RWPE1 (cell line): ENCODE results near the gene MSI1.

Source experiments
- CTCF ChIA-PET: fragments of 350-600 bp; sonication (Branson Sonifier 250); formaldehyde crosslinking; extraction: SDS; loops from one replicate; lab custom pipeline; 2021; lab: Yijun Ruan, JAX
- POLR2A ChIA-PET: fragments of 400-600 bp; formaldehyde crosslinking; extraction: SDS; loops from one replicate; lab custom pipeline; 2020; ENCODE audit warnings: antibody characterized with exemption; ENCODE audit not compliant: low non-redundant PET; lab: Yijun Ruan, JAX
- DNase-seq: peaks from one replicate; pipeline ENCODE4 v3.0.0; 2012; ENCODE audit warnings: low spot score
- H3K27ac ChIP-seq: fragments of 450-650 bp; 2 replicates; pipeline ENCODE4 v1.5.1; 2017
- TF ChIP-seq, protein P1 (sequence below): fragments of 450-650 bp; conservative IDR thresholded peaks from 2 replicates; pipeline ENCODE4 v1.5.1; 2017; ENCODE audit warnings: low read depth, mild to moderate bottlenecking

Gene MSI1

DNA sequence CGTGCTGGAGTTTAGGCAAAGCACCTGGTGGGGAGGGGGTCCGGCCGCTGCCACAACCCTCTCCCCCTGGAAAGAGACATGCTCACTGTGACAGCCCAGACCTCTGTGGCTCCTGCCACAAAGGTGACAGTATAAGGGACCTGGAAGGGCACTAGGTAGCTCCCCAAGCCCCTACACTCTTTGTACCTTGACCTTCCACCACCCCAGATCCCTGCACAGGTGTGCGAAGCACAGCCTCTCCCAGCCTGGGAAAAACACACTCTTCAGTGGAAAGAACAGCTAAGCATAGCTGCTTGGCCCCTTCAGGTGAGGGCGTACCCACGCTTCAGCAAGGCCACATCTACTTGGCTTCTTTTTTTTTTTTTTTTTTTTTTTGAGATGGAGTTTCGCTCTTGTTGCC is 36.4 kb downstream of the MSI1 start:
- DNase-seq, result no peak
- TF ChIP-seq, protein P1, sequence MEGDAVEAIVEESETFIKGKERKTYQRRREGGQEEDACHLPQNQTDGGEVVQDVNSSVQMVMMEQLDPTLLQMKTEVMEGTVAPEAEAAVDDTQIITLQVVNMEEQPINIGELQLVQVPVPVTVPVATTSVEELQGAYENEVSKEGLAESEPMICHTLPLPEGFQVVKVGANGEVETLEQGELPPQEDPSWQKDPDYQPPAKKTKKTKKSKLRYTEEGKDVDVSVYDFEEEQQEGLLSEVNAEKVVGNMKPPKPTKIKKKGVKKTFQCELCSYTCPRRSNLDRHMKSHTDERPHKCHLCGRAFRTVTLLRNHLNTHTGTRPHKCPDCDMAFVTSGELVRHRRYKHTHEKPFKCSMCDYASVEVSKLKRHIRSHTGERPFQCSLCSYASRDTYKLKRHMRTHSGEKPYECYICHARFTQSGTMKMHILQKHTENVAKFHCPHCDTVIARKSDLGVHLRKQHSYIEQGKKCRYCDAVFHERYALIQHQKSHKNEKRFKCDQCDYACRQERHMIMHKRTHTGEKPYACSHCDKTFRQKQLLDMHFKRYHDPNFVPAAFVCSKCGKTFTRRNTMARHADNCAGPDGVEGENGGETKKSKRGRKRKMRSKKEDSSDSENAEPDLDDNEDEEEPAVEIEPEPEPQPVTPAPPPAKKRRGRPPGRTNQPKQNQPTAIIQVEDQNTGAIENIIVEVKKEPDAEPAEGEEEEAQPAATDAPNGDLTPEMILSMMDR, result no peak
- POLR2A ChIA-PET, result no interaction called here
- CTCF ChIA-PET, result no interaction called here
- no peak overlapping the region for H3K27ac ChIP-seq

DNA sequence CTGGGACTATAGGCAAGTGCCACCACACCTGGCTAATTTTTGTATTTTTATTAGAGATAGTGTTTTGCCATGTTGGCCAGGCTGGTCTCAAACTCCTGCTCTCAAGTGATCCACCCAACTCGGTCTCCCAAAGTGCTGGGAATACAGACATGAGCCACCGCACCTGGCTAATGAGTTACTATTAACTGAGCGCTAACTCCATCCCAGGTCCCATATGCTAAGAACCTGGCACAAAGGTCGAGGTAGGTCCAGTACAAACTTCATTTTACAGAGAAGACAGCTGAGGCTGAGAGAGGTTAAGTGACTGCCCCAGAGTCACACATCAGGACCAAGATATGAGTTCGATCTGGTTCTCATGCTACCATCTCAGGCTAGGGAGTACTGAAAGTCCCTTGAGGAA is 36.9 kb downstream of the MSI1 start:
- no peak overlapping the region for H3K27ac ChIP-seq
- POLR2A ChIA-PET, result interaction anchor here (0.6 kb wide), 1 partner anchor 9 kb away, joined by 4 read pairs; no protein-coding TSS in a partner anchor
- TF ChIP-seq, protein P1, result no peak
- CTCF ChIA-PET, result no interaction called here
- DNase-seq, result no peak

DNA sequence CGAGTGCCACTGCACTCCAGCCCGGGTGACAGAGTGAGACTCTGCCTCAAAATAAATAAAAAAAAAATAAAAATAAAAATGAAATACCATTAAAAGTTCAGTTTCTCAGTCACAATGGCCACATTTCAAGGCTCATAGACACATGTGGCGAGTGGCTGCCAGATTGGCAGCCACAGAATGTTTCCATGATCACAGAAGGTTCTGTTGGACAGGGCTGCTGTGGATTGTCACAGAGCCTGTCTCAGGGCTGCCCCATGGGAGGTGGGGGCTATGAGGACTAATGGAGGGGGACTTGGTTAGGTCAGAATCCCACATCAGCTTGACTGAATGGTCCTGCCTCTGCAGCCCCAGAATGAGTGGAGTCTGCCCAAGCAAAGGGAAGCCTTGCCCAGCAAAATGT is 37.6 kb downstream of the MSI1 start:
- ChIA-PET CTCF (no interaction called here), POLR2A (no interaction called here)
- TF ChIP-seq, protein P1, result no peak
- no peak overlapping the region for H3K27ac ChIP-seq
- DNase-seq, result no peak

DNA sequence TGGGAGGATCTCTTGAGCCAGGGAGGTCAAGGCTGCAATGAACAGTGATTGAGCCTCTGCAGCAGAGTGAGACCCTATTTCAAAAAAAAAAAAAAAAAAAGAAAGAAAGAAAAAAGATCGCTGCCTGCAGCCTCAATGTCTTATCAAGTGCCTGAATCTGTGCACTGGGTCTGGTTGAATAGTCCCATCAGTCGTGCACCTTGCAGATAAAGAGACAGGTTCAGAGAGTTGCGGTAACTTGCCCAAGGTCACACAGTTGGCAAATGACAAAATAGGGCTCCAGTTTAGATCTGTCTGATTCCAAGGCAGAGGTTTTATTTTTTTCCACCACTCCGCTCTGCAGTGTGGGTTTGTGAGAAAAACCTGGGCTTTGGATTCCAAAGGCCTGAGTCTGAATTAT is 40.7 kb downstream of the MSI1 start:
- no peak overlapping the region for H3K27ac ChIP-seq
- TF ChIP-seq, protein P1, result no peak
- no peak for DNase-seq
- ChIA-PET POLR2A (no interaction called here), CTCF (no interaction called here)

DNA sequence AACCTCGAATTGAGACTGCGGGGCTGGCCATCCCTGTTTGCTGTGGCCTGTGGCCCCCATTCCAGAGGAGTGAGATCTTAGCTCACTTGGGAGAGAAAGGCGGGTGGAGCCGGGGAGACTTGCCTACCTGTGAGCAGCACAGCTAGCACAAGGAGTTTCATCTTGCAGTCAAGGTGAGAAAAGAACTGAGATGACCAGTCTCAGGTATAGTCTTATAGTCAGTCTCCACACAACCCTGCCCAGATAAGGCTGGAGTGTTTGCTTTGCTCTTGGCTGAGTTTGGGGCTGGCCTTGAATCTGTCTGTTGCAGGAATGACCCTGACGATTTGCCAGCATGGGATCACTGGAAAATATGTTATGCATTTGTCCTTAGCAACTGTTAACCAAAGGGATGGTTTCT is 41.4 kb downstream of the MSI1 start, which contains the start of gene PLA2G1B:
Gene PLA2G1B, minus strand, starts transcription at position 187 of the 400 bp plus-strand sequence. Its CDS starts 26 bp downstream, at position 161.
- no peak within 1 kb of the TSS for H3K27ac ChIP-seq
- DNase-seq, result no peak
- ChIA-PET CTCF (interaction anchor here (0.6 to 1.1 kb wide), 2 partner anchors 8 to 358 kb away, joined by 3 read pairs; no protein-coding TSS in a partner anchor), POLR2A (no interaction called here)
- TF ChIP-seq, protein P1, result no peak

DNA sequence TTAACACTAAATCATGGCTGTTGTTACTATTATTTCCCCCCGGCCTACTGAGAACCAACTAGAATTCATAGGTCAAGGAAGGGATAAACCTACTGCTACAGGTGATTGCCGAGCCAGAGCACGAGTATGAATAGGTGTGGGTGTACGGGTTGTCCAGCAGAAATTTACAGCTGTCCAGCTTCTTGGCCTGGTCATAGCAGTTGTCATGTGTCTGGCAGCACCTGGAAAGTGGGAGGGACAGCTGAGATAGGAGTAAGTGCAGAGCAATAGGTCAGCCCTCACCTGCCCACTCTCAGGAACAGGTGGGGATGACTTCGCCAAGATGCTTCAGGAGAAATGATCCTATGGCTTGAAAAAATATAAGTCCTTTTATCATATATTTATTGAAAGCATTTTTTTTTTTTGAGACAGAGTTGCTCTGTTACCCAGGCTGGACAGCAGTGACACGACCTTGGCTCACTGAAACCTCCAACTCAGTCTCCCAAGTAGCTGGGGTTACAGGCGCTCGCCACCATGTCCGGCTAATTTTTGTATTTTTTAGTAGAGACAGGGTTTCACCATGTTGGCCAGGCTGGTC is 44.0 kb downstream of the MSI1 start:
- TF ChIP-seq, protein P1, result no peak
- POLR2A ChIA-PET, result no interaction called here
- no peak overlapping the region for H3K27ac ChIP-seq
- no peak for DNase-seq
- CTCF ChIA-PET, result interaction anchor here (0.6 to 0.9 kb wide), 5 partner anchors 38 to 1496 kb away, joined by 4 to 12 read pairs (median 6); no protein-coding TSS in a partner anchor
